Transverse colon (tissue), 4 donors: ENCODE results near the gene EPHB4. TPM values are rescaled to one million over a fixed set of nuclear protein-coding genes. Genes with fewer than 3 reads are reported as not detected.
A peak's percentile ranks its signal among the peaks of the same experiment; 100 is the strongest.
"Not testable (repeated sequence)": the region's sequence is repeated elsewhere in the genome, so short reads cannot be mapped to it uniquely, and the experiment has no call there.

Experiments
- DNase-seq: peaks from one replicate; pipeline ENCODE4 v3.0.0-alpha.2; 2019
- H3K27ac ChIP-seq, 4 donors: fragments of 200-600 bp; sonication (generic); 2 replicates each; pipeline ENCODE4 v1.5.1; 2016 to 2018; ENCODE audit warnings: inconsistent platforms in 4 of 4
- H3K27me3 ChIP-seq: fragments of 200-600 bp; sonication (generic); 2 replicates; pipeline ENCODE4 v1.5.1; 2017; ENCODE audit warnings: inconsistent platforms
- H3K36me3 ChIP-seq, 4 donors: fragments of 200-600 bp; sonication (generic); 2 replicates each; pipeline ENCODE4 v1.5.1; 2017 to 2019; ENCODE audit warnings: inconsistent platforms in 4 of 4
- H3K4me1 ChIP-seq, 4 donors: fragments of 200-600 bp; sonication (generic); 2 replicates each; pipeline ENCODE4 v1.5.1; 2017 to 2020; ENCODE audit warnings: inconsistent platforms in 4 of 4
- H3K4me3 ChIP-seq, 4 donors: fragments of 200-600 bp; sonication (generic); 1 replicate in 1 of 4; 2 replicates in 3 of 4; pipeline versions ENCODE4 v1.5.1 to v1.6.1; 2017 to 2019; ENCODE audit warnings: inconsistent platforms in 4 of 4
- H3K9me3 ChIP-seq, 2 donors: fragments of 200-600 bp; sonication (generic); 2 replicates each; pipeline ENCODE4 v1.5.1; 2017 to 2019; ENCODE audit warnings: inconsistent platforms in 2 of 2
- EP300 ChIP-seq: sonication (generic); formaldehyde crosslinking; IDR thresholded peaks from one replicate; pipeline ENCODE4 v1.6.1; 2017; ENCODE audit warnings: antibody characterized with exemption, low read depth
- POLR2A ChIP-seq: fragments of 450-650 bp; IDR thresholded peaks from one replicate; pipeline ENCODE4 v1.6.1; 2016; ENCODE audit warnings: antibody characterized with exemption, mild to moderate bottlenecking, moderate library complexity
- POLR2AphosphoS5 ChIP-seq, 3 donors: sonication (generic); formaldehyde crosslinking; IDR thresholded peaks; one replicate each; pipeline ENCODE4 v1.6.1; 2016; ENCODE audit warnings: antibody characterized with exemption in 3 of 3
- WGBS, 2 donors: methylation state at CpG; one replicate each; pipeline ENCODE4 v1.1.5; 2018; ENCODE audit warnings: low coverage in 1 of 2; 5-methylcytosine and 5-hydroxymethylcytosine counted together
- in situ Hi-C, 4 donors: fragments of 200-750 bp; cut with MboI; loops; one replicate each; pipeline versions ENCODE4 v1.15.0 to v1.15.1; 2017; ENCODE audit warnings: low sequenced_read_pairs in 3 of 4, low pct_ligation_motif_present in 1 of 4, low pct_unique_long_range_greater_than_20kb in 1 of 4
- intact Hi-C: fragments of 100-400 bp; cut with DNase I; formaldehyde crosslinking; loops from one replicate; pipeline ENCODE4 v1.15.1; 2023; ENCODE audit warnings: low total_unique reads
- total RNA-seq, 4 donors: library from RNA; depleted of rRNA; stranded (reverse); fragments of >200 nt; gene quantifications; one replicate each; pipeline ENCODE4 v1.1.0, GENCODE V29; 2016
- TF ChIP-seq, protein P1 (sequence below), 5 experiments: fragments of 200-600 bp in 3 of 5; fragments of 450-650 bp in 2 of 5; sonication (generic) in 3 of 5; IDR thresholded peaks; 1 replicate in 2 of 5; 2 replicates in 3 of 5; pipeline ENCODE4 v1.5.1; 2016 to 2017; ENCODE audit warnings: antibody characterized with exemption in 5 of 5, inconsistent platforms in 3 of 5, mild to moderate bottlenecking in 2 of 5, moderate library complexity in 1 of 5

The EPHB4 gene
- total RNA-seq, 4 donors from 2014 or later: 23.2 to 95.5 (median 43.5) TPM

- Histone ChIP-seq H3K9me3 (no peaks in the 10 kb centered on the region), H3K27me3 (no peaks in the 10 kb centered on the region), H3K27ac (no peak overlapping the region), H3K4me1 (peaks cover 5 to 6% (median 5%) of the 10 kb centered on the region in 4 donors), H3K36me3 (peaks cover 0 to 21% (median 4%) of the 10 kb centered on the region in 4 donors), H3K4me3 (no peak overlapping the region)
- intact Hi-C loops (no loop called here), in situ Hi-C loops (no loop called here)
- TF ChIP-seq EP300: no peak
- no peak for TF ChIP-seq POLR2AphosphoS5 (IDR thresholded peaks at IDR 0.05)
- TF ChIP-seq, protein P1, sequence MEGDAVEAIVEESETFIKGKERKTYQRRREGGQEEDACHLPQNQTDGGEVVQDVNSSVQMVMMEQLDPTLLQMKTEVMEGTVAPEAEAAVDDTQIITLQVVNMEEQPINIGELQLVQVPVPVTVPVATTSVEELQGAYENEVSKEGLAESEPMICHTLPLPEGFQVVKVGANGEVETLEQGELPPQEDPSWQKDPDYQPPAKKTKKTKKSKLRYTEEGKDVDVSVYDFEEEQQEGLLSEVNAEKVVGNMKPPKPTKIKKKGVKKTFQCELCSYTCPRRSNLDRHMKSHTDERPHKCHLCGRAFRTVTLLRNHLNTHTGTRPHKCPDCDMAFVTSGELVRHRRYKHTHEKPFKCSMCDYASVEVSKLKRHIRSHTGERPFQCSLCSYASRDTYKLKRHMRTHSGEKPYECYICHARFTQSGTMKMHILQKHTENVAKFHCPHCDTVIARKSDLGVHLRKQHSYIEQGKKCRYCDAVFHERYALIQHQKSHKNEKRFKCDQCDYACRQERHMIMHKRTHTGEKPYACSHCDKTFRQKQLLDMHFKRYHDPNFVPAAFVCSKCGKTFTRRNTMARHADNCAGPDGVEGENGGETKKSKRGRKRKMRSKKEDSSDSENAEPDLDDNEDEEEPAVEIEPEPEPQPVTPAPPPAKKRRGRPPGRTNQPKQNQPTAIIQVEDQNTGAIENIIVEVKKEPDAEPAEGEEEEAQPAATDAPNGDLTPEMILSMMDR (IDR thresholded peaks at IDR 0.05): no peak
- no peak for TF ChIP-seq POLR2A
- DNase-seq: no peak
- WGBS, 2 donors: 79 to 82% methylated on average over 3 to 5 of the region's 5 CpGs
Measured at GRCh38 chr7:100808354-100808875, 18.9 kb downstream of the EPHB4 start.

DNA sequence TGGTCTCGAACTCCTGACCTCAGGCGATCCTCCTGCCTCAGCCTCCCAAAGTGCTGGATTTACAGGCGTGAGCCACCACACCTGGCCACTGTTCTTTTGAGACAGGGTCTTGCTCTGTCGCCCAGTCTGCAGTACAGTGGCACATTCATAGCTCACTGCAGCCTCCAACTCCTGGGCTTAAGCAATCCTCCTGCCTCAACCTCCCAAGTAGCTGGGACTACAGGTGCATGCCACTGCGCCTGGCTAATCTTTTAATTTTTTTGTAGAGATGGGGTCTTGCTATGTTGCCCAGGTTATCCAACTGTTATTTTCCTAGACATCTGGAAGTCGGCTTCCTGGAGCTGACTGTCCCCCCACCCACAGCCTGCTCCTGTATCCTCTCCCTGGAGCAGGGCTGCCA, 20.4 kb downstream of the EPHB4 start:
- H3K27me3 ChIP-seq, in situ Hi-C loops, H3K9me3 ChIP-seq, DNase-seq, H3K27ac ChIP-seq, H3K4me3 ChIP-seq, intact Hi-C loops: not testable (repeated sequence)
- H3K4me1 ChIP-seq: peaks cover 17 to 21% (median 21%) of the 10 kb centered on the region in 4 donors
- H3K36me3 ChIP-seq: peaks cover 0 to 18% (median 0%) of the 10 kb centered on the region in 4 donors
- 96% methylated on average over 6 of the region's 6 CpGs; no CpG with 5 or more reads in 1 of the 2 donors for WGBS, 2 donors

- no peaks in the 10 kb centered on the region for H3K27me3 ChIP-seq
- no peak overlapping the region for H3K4me3 ChIP-seq
- H3K27ac ChIP-seq: peak overlapping the region in 2 of 4 donors; percentile 70 to 72
- intact Hi-C loops (no loop called here), in situ Hi-C loops (no loop called here)
- 90 to 100% methylated on average over 7 to 9 of the region's 9 CpGs for WGBS, 2 donors
- H3K4me1 ChIP-seq: peaks cover 20 to 27% (median 23%) of the 10 kb centered on the region in 4 donors
- no peak for DNase-seq
- H3K36me3 ChIP-seq: peaks cover 0 to 14% (median 0%) of the 10 kb centered on the region in 4 donors
- no peak for TF ChIP-seq POLR2A
- TF ChIP-seq, protein P1 (IDR thresholded peaks at IDR 0.05): no peak
- no peak for TF ChIP-seq POLR2AphosphoS5 (IDR thresholded peaks at IDR 0.05)
- no peak for TF ChIP-seq EP300
- H3K9me3 ChIP-seq: no peaks in the 10 kb centered on the region
Measured at GRCh38 chr7:100806276-100806675, 21.0 kb downstream of the EPHB4 start.

- TF ChIP-seq POLR2AphosphoS5 (IDR thresholded peaks at IDR 0.05) (no peak), POLR2A (no peak), EP300 (no peak)
- TF ChIP-seq, protein P1 (IDR thresholded peaks at IDR 0.05): no peak
- in situ Hi-C loops: loop anchor here in 1 of 4 donors (5.0 kb wide), 1 partner anchor 47 kb away; the partner anchor contains the start of gene SLC12A9
- 82 to 83% methylated on average over 6 to 22 of the region's 22 CpGs for WGBS, 2 donors
- peaks cover 0 to 6% (median 0%) of the 10 kb centered on the region in 4 donors for H3K36me3 ChIP-seq
- intact Hi-C loops: no loop called here
- no peaks in the 10 kb centered on the region for H3K27me3 ChIP-seq
- H3K9me3 ChIP-seq: no peaks in the 10 kb centered on the region
- peaks cover 20 to 36% (median 24%) of the 10 kb centered on the region in 4 donors for H3K4me1 ChIP-seq
- no peak for DNase-seq
- H3K4me3 ChIP-seq: no peak overlapping the region
- peak overlapping the region; percentile 70 to 79 (median 72) for H3K27ac ChIP-seq
Measured at GRCh38 chr7:100804681-100805431, 22.5 kb downstream of the EPHB4 start.
